Mucosa of stomach (tissue), 1 donor: ENCODE data around the gene CAMTA2.
A peak's percentile ranks its signal among the peaks of the same experiment; 100 is the strongest.

ENCODE experiments used
- H3K27me3 ChIP-seq: one replicate; pipeline ENCODE4 v1.7.0; 2013; ENCODE audit warnings: mild to moderate bottlenecking, low read length; ENCODE audit not compliant: control insufficient read depth, insufficient read depth
- H3K36me3 ChIP-seq: one replicate; pipeline ENCODE4 v1.7.0; 2013; ENCODE audit warnings: low read length; ENCODE audit not compliant: control insufficient read depth, insufficient read depth
- H3K4me1 ChIP-seq: one replicate; pipeline ENCODE4 v1.7.0; 2013; ENCODE audit warnings: mild to moderate bottlenecking, low read length; ENCODE audit not compliant: control insufficient read depth, insufficient read depth
- H3K4me3 ChIP-seq: one replicate; pipeline ENCODE4 v1.7.0; 2013; ENCODE audit warnings: low read length
- H3K9ac ChIP-seq: one replicate; pipeline ENCODE4 v1.7.0; 2013; ENCODE audit warnings: mild to moderate bottlenecking, low read length, moderate library complexity
- H3K9me3 ChIP-seq: one replicate; pipeline ENCODE4 v1.7.0; 2013; ENCODE audit warnings: mild to moderate bottlenecking, low read length, moderate library complexity; ENCODE audit not compliant: control insufficient read depth
- donor health status: Pancreatic carcinoma.

CAMTA2 gene

DNA sequence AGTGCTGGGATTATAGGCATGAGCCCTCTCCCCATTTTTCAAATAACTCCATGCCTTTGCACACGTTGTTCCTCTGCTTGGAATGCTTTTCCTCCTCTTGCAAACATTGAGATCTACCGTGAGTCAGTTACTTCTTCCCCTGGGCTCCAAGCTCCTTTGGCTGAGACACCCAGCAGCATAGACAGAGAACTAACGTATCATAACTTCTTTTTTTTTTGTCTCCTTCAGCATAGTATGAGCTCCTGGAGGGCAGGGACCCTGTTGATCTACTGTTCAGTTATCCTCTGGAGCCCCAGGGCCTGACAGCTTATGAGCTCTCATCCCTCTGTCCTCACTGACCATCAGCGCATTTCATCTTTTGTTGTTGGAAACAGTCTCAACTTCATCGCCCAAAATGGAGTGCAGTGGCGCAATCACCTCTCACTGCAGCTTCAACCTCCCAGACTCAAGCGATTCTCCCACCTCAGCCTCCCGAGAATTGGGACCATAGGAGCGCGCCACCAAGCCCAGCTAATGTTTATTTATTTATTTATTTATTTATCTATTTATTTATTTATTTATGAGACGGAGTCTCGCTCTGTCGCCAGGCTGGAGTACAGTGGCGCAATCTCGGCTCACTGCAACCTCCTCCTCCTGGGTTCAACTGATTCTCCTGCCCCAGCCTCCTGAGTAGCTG is 22.0 kb downstream of the CAMTA2 start:
- Histone ChIP-seq H3K4me3 (no peak overlapping the region), H3K36me3 (no peaks in the 10 kb centered on the region), H3K4me1 (peaks cover 20% of the 10 kb centered on the region), H3K9me3 (no peaks in the 10 kb centered on the region), H3K27me3 (no peaks in the 10 kb centered on the region), H3K9ac (no peak overlapping the region)

DNA sequence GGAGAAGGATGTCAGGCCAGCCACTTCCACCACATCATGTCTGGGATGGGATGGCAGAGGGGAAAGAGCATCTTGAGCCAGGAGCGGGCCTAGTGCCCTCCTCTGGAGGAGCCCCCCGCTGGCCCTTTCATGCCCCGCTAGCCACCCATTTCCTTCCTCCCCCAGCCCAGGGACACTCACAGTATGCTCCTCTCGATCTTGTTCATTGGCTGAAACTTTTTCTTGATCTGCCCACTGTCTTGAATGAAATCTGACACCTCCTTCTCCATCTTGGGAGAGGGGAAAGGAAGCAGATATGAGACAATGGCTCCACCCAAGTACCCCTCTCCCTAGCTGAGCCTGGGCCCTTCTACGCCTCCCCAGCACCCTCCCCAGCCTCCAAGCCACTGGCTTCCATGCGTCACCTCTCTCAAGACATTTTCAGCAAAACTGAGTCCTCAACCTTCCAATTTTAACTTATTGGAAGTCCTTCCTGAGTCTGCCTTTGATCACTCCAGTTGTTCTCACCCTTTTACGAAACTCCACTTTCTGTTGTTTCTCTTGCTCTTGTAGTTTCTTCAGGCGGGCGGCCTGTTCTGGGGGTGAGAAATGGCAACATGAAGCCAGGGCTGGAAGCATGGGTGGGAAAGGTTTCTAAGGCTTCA is 27.1 kb downstream of the CAMTA2 start:
- H3K36me3 ChIP-seq: no peaks in the 10 kb centered on the region
- no peak overlapping the region for H3K4me3 ChIP-seq
- no peaks in the 10 kb centered on the region for H3K9me3 ChIP-seq
- H3K9ac ChIP-seq: no peak overlapping the region
- no peaks in the 10 kb centered on the region for H3K27me3 ChIP-seq
- peaks cover 7% of the 10 kb centered on the region for H3K4me1 ChIP-seq

DNA sequence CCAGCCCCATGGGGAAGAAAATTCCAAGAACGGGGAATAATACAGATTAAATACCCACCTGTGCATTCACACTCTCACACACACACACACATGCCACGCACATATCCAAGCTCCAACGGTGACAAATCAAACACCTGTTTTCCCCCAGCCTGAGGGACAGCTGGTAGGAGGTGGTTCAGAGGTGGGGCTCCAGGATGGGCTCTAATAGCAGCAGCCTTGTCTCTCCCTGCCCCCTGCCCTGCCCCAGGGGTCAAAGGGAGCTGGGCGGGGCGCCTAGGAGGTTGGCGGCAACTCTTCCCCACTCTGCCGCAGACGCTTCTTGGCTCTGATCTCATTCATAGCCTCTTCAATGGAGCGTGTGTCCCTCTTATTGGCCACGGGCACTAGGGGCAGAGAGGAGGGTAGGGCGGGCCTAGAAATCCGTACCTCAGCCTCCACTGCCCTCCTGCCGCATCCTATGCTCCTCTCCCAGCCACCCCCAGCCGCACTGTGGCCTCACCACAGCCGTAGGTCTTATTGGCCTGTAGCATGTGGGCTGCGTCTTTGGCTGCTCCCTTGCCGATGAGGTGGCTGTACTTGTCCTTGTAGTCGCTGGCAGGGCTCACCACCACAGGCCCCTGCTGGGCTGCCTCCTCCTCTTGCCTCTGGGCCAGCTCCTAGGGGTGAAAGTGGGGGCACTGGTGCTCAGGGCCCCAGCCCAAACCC is 28.1 kb downstream of the CAMTA2 start:
- no peaks in the 10 kb centered on the region for H3K9me3 ChIP-seq
- no peak overlapping the region for H3K4me3 ChIP-seq
- no peaks in the 10 kb centered on the region for H3K27me3 ChIP-seq
- H3K36me3 ChIP-seq: no peaks in the 10 kb centered on the region
- no peak overlapping the region for H3K9ac ChIP-seq
- H3K4me1 ChIP-seq: peaks cover 7% of the 10 kb centered on the region

DNA sequence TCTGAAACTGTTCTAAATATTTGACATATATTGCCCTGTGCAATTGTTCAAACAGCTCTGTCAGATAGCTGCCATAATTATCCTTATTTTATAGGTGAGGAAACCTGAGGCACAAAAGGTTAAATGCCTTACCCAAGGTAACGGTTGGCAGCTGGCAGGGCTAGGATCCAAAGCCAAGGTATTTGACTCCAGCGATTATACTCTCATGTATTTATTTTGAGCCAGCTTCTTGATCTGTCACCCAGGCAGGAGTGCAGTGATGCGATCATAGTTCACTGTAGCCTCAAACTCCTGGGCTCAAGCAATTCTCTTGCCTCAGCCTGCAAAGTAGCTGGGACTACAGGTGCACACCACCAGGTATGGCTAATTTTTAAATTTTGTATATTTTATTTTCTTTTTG is 29.4 kb downstream of the CAMTA2 start:
- Histone ChIP-seq H3K4me3 (no peak overlapping the region), H3K36me3 (no peaks in the 10 kb centered on the region), H3K9ac (no peak overlapping the region), H3K4me1 (peaks cover 16% of the 10 kb centered on the region), H3K9me3 (no peaks in the 10 kb centered on the region), H3K27me3 (no peaks in the 10 kb centered on the region)

DNA sequence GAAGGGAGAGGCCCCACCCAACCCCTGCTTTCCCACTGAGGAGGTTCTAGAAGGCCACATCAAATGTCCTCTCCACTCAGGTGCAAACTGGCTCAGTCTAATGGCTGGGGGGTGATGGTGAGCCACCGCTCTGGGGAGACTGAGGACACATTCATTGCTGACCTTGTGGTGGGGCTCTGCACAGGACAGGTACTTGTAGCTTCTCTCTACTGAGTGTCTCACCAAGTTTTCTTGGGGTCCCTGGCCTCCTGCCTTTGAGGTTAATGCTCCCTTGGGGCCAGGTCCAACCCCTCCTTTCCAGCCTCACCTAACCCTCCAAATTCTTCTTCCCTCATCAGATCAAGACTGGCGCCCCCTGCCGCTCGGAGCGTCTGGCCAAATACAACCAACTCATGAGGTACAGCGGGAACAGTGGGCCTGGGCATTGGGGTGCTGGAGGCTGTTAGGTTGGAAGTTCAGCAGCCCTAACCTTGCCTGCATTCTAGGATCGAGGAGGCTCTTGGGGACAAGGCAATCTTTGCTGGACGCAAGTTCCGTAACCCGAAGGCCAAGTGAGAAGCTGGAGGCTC is 30.9 kb downstream of the CAMTA2 start:
- H3K36me3 ChIP-seq: no peaks in the 10 kb centered on the region
- H3K4me1 ChIP-seq: peaks cover 18% of the 10 kb centered on the region
- no peaks in the 10 kb centered on the region for H3K9me3 ChIP-seq
- no peaks in the 10 kb centered on the region for H3K27me3 ChIP-seq
- no peak overlapping the region for H3K9ac ChIP-seq
- H3K4me3 ChIP-seq: no peak overlapping the region

DNA sequence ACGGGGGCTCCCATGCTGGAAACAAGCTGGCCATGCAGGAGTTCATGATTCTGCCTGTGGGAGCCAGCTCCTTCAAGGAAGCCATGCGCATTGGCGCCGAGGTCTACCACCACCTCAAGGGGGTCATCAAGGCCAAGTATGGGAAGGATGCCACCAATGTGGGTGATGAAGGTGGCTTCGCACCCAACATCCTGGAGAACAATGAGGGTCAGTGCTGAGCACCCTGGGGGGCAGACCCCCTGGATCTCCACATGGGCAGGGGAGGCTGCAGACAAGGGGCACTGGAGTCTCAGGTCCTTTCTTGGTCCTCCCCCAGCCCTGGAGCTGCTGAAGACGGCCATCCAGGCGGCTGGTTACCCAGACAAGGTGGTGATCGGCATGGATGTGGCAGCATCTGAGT is 32.4 kb downstream of the CAMTA2 start:
- H3K4me3 ChIP-seq: no peak overlapping the region
- no peaks in the 10 kb centered on the region for H3K9me3 ChIP-seq
- peaks cover 25% of the 10 kb centered on the region for H3K4me1 ChIP-seq
- no peaks in the 10 kb centered on the region for H3K36me3 ChIP-seq
- H3K9ac ChIP-seq: no peak overlapping the region
- no peaks in the 10 kb centered on the region for H3K27me3 ChIP-seq

DNA sequence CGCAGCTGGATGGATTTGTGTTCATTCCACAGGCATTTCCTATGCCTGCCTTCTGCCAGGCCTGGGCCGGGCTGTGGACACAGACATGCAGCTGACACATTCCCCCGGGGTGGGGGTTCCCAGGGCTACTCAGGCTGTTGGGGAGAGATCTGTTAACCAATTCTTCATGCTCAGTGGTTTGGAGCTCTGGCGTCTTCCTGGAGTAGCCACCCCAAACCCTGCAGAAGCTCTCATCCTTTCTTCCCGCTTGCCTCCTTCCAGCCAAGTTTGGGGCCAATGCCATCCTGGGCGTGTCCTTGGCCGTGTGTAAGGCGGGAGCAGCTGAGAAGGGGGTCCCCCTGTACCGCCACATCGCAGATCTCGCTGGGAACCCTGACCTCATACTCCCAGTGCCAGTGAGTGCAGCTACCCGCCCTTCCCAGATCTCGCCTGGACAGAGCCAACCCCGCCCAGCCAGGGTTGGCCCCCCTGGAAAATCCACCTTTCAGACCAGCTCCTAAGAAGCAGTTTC is 34.0 kb downstream of the CAMTA2 start:
- Histone ChIP-seq H3K9me3 (no peaks in the 10 kb centered on the region), H3K9ac (no peak overlapping the region), H3K4me1 (peaks cover 26% of the 10 kb centered on the region), H3K36me3 (no peaks in the 10 kb centered on the region), H3K4me3 (no peak overlapping the region), H3K27me3 (no peaks in the 10 kb centered on the region)

DNA sequence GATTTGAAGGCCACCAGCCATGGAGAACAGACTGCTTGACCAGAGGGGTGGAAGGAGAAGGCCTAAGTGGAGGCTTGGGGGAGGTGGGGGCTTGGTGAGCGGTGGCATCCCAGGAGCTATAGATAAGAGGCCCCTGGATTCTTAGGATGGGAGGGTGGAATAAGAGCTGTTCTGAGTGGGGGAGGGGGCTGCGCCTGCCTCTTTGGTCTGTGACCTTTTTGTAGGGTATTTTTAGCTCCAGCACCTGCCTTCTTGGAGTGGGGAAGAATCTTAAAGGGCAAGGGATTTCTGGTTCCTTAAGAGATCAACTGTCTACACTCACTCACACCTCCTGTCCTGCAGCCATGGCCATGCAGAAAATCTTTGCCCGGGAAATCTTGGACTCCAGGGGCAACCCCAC is 36.0 kb downstream of the CAMTA2 start:
- Histone ChIP-seq H3K4me3 (no peak overlapping the region), H3K27me3 (no peaks in the 10 kb centered on the region), H3K9ac (no peak overlapping the region)

DNA sequence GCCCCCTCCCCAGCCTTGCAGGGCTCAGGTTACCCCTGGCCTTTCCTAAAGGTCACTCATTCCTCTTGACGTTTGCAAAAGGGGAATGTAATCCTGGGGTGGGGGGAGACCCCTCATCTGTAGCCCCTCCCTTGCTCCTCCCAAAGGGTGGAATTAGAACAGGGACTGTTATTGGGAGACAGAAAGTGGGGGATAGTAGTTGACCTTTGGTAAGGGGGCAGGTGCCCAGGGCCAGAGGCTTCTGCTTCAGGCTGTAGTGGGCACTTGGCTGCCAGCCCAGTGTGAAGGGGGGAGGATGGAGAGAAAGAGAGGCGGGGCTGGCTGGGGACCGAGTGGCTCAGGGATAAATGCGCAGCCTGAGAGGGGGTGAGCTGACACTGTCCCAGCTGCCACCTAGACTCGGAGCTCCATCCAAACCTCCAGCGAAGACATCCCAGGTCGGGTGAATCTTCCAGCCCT is 36.7 kb downstream of the CAMTA2 start, which contains the start of gene ENO3:
TSS of gene ENO3 (plus strand) at position 374 of the 459 bp plus-strand sequence. CDS start 711 bp downstream, outside the sequence.
- Histone ChIP-seq H3K9ac (peak within 1 kb of the TSS; percentile 83), H3K36me3 (no peaks in the 10 kb centered on the region), H3K27me3 (no peaks in the 10 kb centered on the region), H3K9me3 (no peaks in the 10 kb centered on the region), H3K4me3 (peak within 1 kb of the TSS; percentile 21), H3K4me1 (peaks cover 26% of the 10 kb centered on the region)

More for the DNA sequence above, 36.0 kb downstream of the CAMTA2 start:
- Histone ChIP-seq H3K36me3 (no peaks in the 10 kb centered on the region), H3K9me3 (no peaks in the 10 kb centered on the region), H3K4me1 (peaks cover 27% of the 10 kb centered on the region)

DNA sequence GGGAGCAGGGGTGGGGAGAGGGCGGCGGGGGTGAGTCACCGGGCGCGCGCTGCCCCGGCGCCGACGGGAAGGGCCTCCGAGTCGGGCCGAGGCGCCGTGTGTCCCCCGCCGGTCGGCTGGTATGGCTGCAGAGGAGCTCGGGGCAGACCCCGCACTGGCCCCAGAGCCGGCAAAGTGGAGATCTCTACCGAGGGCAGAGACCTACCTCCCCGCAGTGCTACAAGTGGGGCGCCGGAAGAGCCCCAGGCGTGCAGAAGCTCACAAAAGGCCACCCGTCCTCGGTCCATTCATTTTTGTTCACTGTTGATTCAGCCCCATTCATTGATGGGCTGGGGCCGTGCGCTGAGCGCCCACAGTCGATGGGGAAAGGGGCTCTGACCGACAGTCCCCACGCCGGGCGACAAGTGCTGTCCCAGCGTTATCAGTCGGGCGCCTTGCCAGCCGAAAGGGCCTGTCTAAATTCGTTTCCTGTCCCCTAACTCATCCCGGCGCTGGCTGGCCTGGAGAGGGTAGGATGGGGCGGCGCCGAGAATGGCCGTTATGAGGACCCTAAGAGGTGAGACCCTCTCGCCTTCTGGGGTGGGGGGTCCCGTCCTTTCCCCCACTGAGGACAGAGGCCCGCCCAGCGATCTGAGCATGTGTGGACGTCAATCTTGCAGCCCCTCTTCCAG is 37.3 kb downstream of the CAMTA2 start:
- H3K36me3 ChIP-seq: no peaks in the 10 kb centered on the region
- H3K27me3 ChIP-seq: no peaks in the 10 kb centered on the region
- H3K4me1 ChIP-seq: peaks cover 32% of the 10 kb centered on the region
- peak overlapping the region; percentile 21 for H3K4me3 ChIP-seq
- H3K9me3 ChIP-seq: no peaks in the 10 kb centered on the region
- H3K9ac ChIP-seq: peak overlapping the region; percentile 83

DNA sequence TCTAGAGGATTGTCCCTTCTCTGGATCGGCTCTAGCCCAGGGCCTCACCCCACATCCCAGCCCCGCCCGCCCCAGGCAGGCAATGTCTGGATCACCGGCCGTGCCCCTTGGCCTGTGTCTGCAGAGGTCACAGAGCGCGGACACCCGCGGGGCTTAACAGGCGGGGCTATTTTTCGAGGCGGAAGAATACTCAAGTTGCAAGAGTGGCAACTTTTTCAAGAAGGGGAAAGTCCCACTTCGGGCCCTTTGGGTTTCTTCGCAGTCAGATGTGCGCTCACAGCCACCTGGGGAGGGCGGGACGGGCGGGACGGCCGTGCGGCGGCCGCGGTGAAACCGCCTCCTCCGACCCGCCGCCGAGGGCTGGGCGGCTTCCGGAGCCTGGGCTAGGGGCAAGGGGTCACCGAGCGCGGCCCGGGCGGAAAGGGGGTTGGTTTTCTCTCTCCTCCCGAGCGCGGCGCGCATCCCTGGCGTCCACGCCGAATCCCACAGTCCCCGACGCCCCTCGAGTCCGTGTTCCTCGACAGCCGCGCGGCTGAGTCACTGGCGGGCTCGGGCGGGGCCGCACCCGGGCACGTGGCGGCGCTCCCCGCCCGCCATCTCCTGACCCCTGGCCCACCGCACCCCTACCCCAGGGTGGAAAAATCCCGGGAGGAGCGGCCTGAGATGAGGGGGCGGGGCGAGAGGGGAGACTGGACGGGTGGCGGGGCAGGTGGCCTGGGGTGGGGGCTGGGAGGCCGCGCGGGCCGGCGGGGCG is 38.0 kb downstream of the CAMTA2 start:
- Histone ChIP-seq H3K9me3 (no peaks in the 10 kb centered on the region), H3K27me3 (no peaks in the 10 kb centered on the region), H3K4me3 (peak overlapping the region; percentile 22), H3K36me3 (peaks cover 5% of the 10 kb centered on the region), H3K9ac (peak overlapping the region; percentile 83), H3K4me1 (peaks cover 39% of the 10 kb centered on the region)
